Neuronal stem cell (in vitro differentiated cells): ENCODE data around the gene CPHXL2. TPM values are rescaled to one million over a fixed set of nuclear protein-coding genes. Genes with fewer than 3 reads are reported as not detected.

ENCODE experiments used
- DNase-seq: peaks from one replicate; pipeline ENCODE4 v3.0.0-alpha.2; 2013; ENCODE audit warnings: low spot score
- H2AFZ ChIP-seq: one replicate; pipeline ENCODE4 v1.6.1; 2013; ENCODE audit warnings: mild to moderate bottlenecking, low read length, inconsistent platforms
- H2AK5ac ChIP-seq: 2 replicates; pipeline ENCODE4 v1.6.1; 2013; ENCODE audit warnings: low read depth, mild to moderate bottlenecking, inconsistent platforms, low read length, moderate library complexity, mixed read lengths
- H2BK120ac ChIP-seq: 2 replicates; pipeline ENCODE4 v1.6.1; 2013; ENCODE audit warnings: low read depth, mild to moderate bottlenecking, inconsistent platforms, low read length, moderate library complexity, mixed read lengths
- H2BK12ac ChIP-seq: one replicate; pipeline ENCODE4 v1.6.1; 2013; ENCODE audit warnings: low read length, inconsistent platforms
- H2BK15ac ChIP-seq: 2 replicates; pipeline ENCODE4 v1.6.1; 2013; ENCODE audit warnings: mild to moderate bottlenecking, low read length, inconsistent platforms, mixed read lengths
- H2BK5ac ChIP-seq: one replicate; pipeline ENCODE4 v1.6.1; 2013; ENCODE audit warnings: inconsistent platforms, mild to moderate bottlenecking, low read length, moderate library complexity
- H3K14ac ChIP-seq: one replicate; pipeline ENCODE4 v1.6.1; 2013; ENCODE audit warnings: low read length, inconsistent platforms
- H3K18ac ChIP-seq: 2 replicates; pipeline ENCODE4 v1.6.1; 2013; ENCODE audit warnings: low read length, inconsistent platforms
- H3K23ac ChIP-seq: 2 replicates; pipeline ENCODE4 v1.6.1; 2013; ENCODE audit warnings: low read depth, mild to moderate bottlenecking, mixed read lengths, low read length, inconsistent platforms; ENCODE audit not compliant: poor library complexity
- H3K27ac ChIP-seq: replicated peaks from 3 replicates; pipeline ENCODE4 v1.5.1; 2013; ENCODE audit warnings: low read length, inconsistent platforms
- H3K27me3 ChIP-seq, 3 experiments: 2 replicates each; pipeline ENCODE4 v1.6.1; 2013; ENCODE audit warnings: low read length in 3 of 3, mild to moderate bottlenecking in 2 of 3, inconsistent platforms in 1 of 3, low read depth in 1 of 3, mixed read lengths in 1 of 3, moderate library complexity in 1 of 3; ENCODE audit not compliant: control insufficient read depth in 3 of 3, insufficient read depth in 3 of 3
- H3K36me3 ChIP-seq, 2 donors: replicated peaks in 1 of 2; 2 replicates each; pipeline ENCODE4 v1.6.1; 2013; ENCODE audit warnings: low read length in 2 of 2; ENCODE audit not compliant: control insufficient read depth in 2 of 2, insufficient read depth in 2 of 2
- H3K4ac ChIP-seq: 2 replicates; pipeline ENCODE4 v1.6.1; 2013; ENCODE audit warnings: inconsistent platforms, mild to moderate bottlenecking, low read length, moderate library complexity
- H3K4me1 ChIP-seq, 2 donors: 1 replicate in 1 of 2; 2 replicates in 1 of 2; pipeline ENCODE4 v1.6.1; 2013; ENCODE audit warnings: low read length in 2 of 2, low read depth in 1 of 2; ENCODE audit not compliant: control insufficient read depth in 2 of 2, insufficient read depth in 1 of 2
- H3K4me2 ChIP-seq: one replicate; pipeline ENCODE4 v1.6.1; 2013; ENCODE audit warnings: mild to moderate bottlenecking, low read length, inconsistent platforms; ENCODE audit not compliant: insufficient read depth, poor library complexity, severe bottlenecking
- H3K4me3 ChIP-seq, 2 donors: 2 replicates each; pipeline ENCODE4 v1.5.1; 2013; ENCODE audit warnings: low read length in 2 of 2, mild to moderate bottlenecking in 2 of 2, inconsistent platforms in 1 of 2, moderate library complexity in 1 of 2
- H3K79me1 ChIP-seq: one replicate; pipeline ENCODE4 v1.6.1; 2013; ENCODE audit warnings: low read depth, mild to moderate bottlenecking, inconsistent platforms, low read length, moderate library complexity
- H3K9ac ChIP-seq: one replicate; pipeline ENCODE4 v1.6.1; 2013; ENCODE audit warnings: mild to moderate bottlenecking, low read depth, low read length, inconsistent platforms; ENCODE audit not compliant: poor library complexity
- H3K9me3 ChIP-seq, 2 donors: replicated peaks in 1 of 2; 2 replicates each; pipeline versions ENCODE3 to v1.6.1; 2013; ENCODE audit warnings: low read length in 2 of 2, mild to moderate bottlenecking in 2 of 2, inconsistent platforms in 1 of 2, low read depth in 1 of 2, mixed read lengths in 1 of 2, moderate library complexity in 1 of 2; ENCODE audit not compliant: control insufficient read depth in 2 of 2, insufficient read depth in 1 of 2
- H4K8ac ChIP-seq: one replicate; pipeline ENCODE4 v1.6.1; 2013; ENCODE audit warnings: low read depth, mild to moderate bottlenecking, inconsistent platforms, low read length, moderate library complexity
- H4K91ac ChIP-seq: one replicate; pipeline ENCODE4 v1.6.1; 2013; ENCODE audit warnings: low read length, low read depth, mild to moderate bottlenecking, inconsistent platforms; ENCODE audit not compliant: poor library complexity
- WGBS, 2 donors: extraction: QIAGEN DNeasy Blood & Tissue Kit; methylation state at CpG; one replicate each; pipeline ENCODE4 v1.1.7; 2013; ENCODE audit warnings: missing lambda C conversion rate in 2 of 2, mixed read lengths in 1 of 2; ENCODE audit not compliant: insufficient read length in 2 of 2, insufficient replicate concordance in 1 of 2; ENCODE audit errors: extremely low coverage in 2 of 2; 5-methylcytosine and 5-hydroxymethylcytosine counted together
- small RNA-seq: library from polyadenylated mRNA; stranded (forward); fragments of <200 nt; extraction: miRNeasy Mini kit (QIAGEN cat#:217004); gene quantifications from one replicate; pipeline ENCODE3, GENCODE V24; 2013; ENCODE audit not compliant: insufficient read depth

The CPHXL2 gene

GRCh38 chr16:75616521-75617010 is 60.2 kb downstream of the CPHXL2 start:
- no peak overlapping the region for H4K8ac ChIP-seq
- no peak overlapping the region for H3K4me3 ChIP-seq
- no peak overlapping the region for H2AFZ ChIP-seq
- no peak overlapping the region for H3K4me2 ChIP-seq
- no peak overlapping the region for H2AK5ac ChIP-seq
- H2BK5ac ChIP-seq: no peak overlapping the region
- peaks cover 24 to 92% of the 10 kb centered on the region in 2 donors for H3K36me3 ChIP-seq
- H2BK120ac ChIP-seq: no peak overlapping the region
- no peak overlapping the region for H3K9ac ChIP-seq
- WGBS, 2 donors: no CpG with 5 or more reads among the region's 4 CpGs
- H3K4me1 ChIP-seq: peaks cover 0 to 2% of the 10 kb centered on the region in 2 donors
- H3K23ac ChIP-seq: no peak overlapping the region
- H3K27ac ChIP-seq: no peak overlapping the region
- no peaks in the 10 kb centered on the region for H3K9me3 ChIP-seq
- no peak overlapping the region for H3K14ac ChIP-seq
- H2BK12ac ChIP-seq: no peak overlapping the region
- H2BK15ac ChIP-seq: no peak overlapping the region
- no peak overlapping the region for H4K91ac ChIP-seq
- H3K18ac ChIP-seq: no peak overlapping the region
- H3K79me1 ChIP-seq: no peaks in the 10 kb centered on the region
- H3K27me3 ChIP-seq: no peaks in the 10 kb centered on the region
- DNase-seq: no peak
- H3K4ac ChIP-seq: no peak overlapping the region

GRCh38 chr16:75615619-75616018 is 61.2 kb downstream of the CPHXL2 start:
- no peak overlapping the region for H3K14ac ChIP-seq
- peaks cover 26 to 97% of the 10 kb centered on the region in 2 donors for H3K36me3 ChIP-seq
- no CpG with 5 or more reads among the region's 2 CpGs for WGBS, 2 donors
- H3K23ac ChIP-seq: no peak overlapping the region
- no peak overlapping the region for H3K4me2 ChIP-seq
- DNase-seq: no peak
- no peak overlapping the region for H3K4me3 ChIP-seq
- no peak overlapping the region for H3K9ac ChIP-seq
- H3K79me1 ChIP-seq: peaks cover 2% of the 10 kb centered on the region
- peaks cover 0 to 2% of the 10 kb centered on the region in 2 donors for H3K4me1 ChIP-seq
- H3K9me3 ChIP-seq: no peaks in the 10 kb centered on the region
- no peak overlapping the region for H3K27ac ChIP-seq
- H3K27me3 ChIP-seq: no peaks in the 10 kb centered on the region
- no peak overlapping the region for H4K91ac ChIP-seq
- H2BK120ac ChIP-seq: no peak overlapping the region
- no peak overlapping the region for H2AFZ ChIP-seq
- H3K18ac ChIP-seq: no peak overlapping the region
- H2BK5ac ChIP-seq: no peak overlapping the region
- no peak overlapping the region for H4K8ac ChIP-seq
- no peak overlapping the region for H2AK5ac ChIP-seq
- H2BK15ac ChIP-seq: no peak overlapping the region
- no peak overlapping the region for H3K4ac ChIP-seq
- H2BK12ac ChIP-seq: no peak overlapping the region

- Histone ChIP-seq H3K23ac (no peak overlapping the region), H3K18ac (no peak overlapping the region), H3K9me3 (no peaks in the 10 kb centered on the region), H3K27me3 (no peaks in the 10 kb centered on the region), H3K9ac (no peak overlapping the region), H4K8ac (no peak overlapping the region), H2BK15ac (no peak overlapping the region), H2AK5ac (no peak overlapping the region), H3K4me1 (no peaks in the 10 kb centered on the region), H3K27ac (no peak overlapping the region), H3K4ac (no peak overlapping the region), H3K36me3 (peaks cover 27 to 97% of the 10 kb centered on the region in 2 donors), H3K4me2 (no peak overlapping the region), H3K4me3 (no peak overlapping the region), H4K91ac (no peak overlapping the region), H3K79me1 (peaks cover 2% of the 10 kb centered on the region), H3K14ac (no peak overlapping the region), H2AFZ (no peak overlapping the region), H2BK120ac (no peak overlapping the region), H2BK12ac (no peak overlapping the region), H2BK5ac (no peak overlapping the region)
- WGBS, 2 donors: no CpG with 5 or more reads among the region's 4 CpGs
- no peak for DNase-seq
Observed at GRCh38 chr16:75614066-75614897, 62.5 kb downstream of the CPHXL2 start.

Small RNA genes lying within 50 kb of the gene (small RNA-seq; reads per million reads assigned to genes)
- gene RN7SL520P: not detected
